Measurements from ENCODE around the gene AQP2. TPM values are rescaled to one million over a fixed set of nuclear protein-coding genes. Genes with fewer than 3 reads are reported as not detected.

The AQP2 gene
- total and polyA plus RNA-seq, 4 donors, result not detected

GRCh38 chr12:50005175-50005574, 54.6 kb downstream of the AQP2 start:
- H3K27me3 ChIP-seq (ENCODE audit: control insufficient read depth in 4 of 4, insufficient read depth in 4 of 4, low read length in 3 of 4), result no peaks in the 10 kb centered on the region
- no peak overlapping the region for H3K9ac ChIP-seq (ENCODE audit: low read depth in 1 of 2, low read length in 2 of 2)
- 96% methylated on average over 3 of the region's 3 CpGs for WGBS
- no peaks in the 10 kb centered on the region for H3K4me1 ChIP-seq (ENCODE audit: control insufficient read depth in 4 of 4, insufficient read depth in 4 of 4, low read length in 3 of 4)
- DNase-seq (ENCODE audit: low spot score), result no peak
- H3K27ac ChIP-seq (ENCODE audit: low read depth in 1 of 2, low read length in 2 of 2), result no peak overlapping the region
- no peaks in the 10 kb centered on the region for H3K9me3 ChIP-seq (ENCODE audit: control insufficient read depth in 4 of 4, low read length in 3 of 4)
- H3K36me3 ChIP-seq (ENCODE audit: control insufficient read depth in 4 of 4, insufficient read depth in 3 of 4, low read depth in 1 of 4, low read length in 3 of 4), result peaks cover 0 to 4% (median 1%) of the 10 kb centered on the region in 4 donors
- H3K4me3 ChIP-seq (ENCODE audit: low read depth in 1 of 3, low read length in 3 of 3), result no peak overlapping the region
- TF ChIP-seq JUND (IDR thresholded peaks at IDR 0.05) (no peak), NR2F2 (IDR thresholded peaks at IDR 0.05) (no peak), GABPA (IDR thresholded peaks at IDR 0.05 in 1 of 2, conservative IDR thresholded peaks at IDR 0.05 in 1 of 2) (no peak), RAD21 (IDR thresholded peaks at IDR 0.05) (no peak), HNF4A (conservative IDR thresholded peaks at IDR 0.05) (no peak), TAF1 (conservative IDR thresholded peaks at IDR 0.05) (no peak), FOXA2 (IDR thresholded peaks at IDR 0.05) (no peak), RXRA (IDR thresholded peaks at IDR 0.05) (no peak), ATF3 (IDR thresholded peaks at IDR 0.05) (no peak), ZBTB33 (IDR thresholded peaks at IDR 0.05) (no peak), REST (IDR thresholded peaks at IDR 0.05) (no peak)
- TF ChIP-seq, protein P1, sequence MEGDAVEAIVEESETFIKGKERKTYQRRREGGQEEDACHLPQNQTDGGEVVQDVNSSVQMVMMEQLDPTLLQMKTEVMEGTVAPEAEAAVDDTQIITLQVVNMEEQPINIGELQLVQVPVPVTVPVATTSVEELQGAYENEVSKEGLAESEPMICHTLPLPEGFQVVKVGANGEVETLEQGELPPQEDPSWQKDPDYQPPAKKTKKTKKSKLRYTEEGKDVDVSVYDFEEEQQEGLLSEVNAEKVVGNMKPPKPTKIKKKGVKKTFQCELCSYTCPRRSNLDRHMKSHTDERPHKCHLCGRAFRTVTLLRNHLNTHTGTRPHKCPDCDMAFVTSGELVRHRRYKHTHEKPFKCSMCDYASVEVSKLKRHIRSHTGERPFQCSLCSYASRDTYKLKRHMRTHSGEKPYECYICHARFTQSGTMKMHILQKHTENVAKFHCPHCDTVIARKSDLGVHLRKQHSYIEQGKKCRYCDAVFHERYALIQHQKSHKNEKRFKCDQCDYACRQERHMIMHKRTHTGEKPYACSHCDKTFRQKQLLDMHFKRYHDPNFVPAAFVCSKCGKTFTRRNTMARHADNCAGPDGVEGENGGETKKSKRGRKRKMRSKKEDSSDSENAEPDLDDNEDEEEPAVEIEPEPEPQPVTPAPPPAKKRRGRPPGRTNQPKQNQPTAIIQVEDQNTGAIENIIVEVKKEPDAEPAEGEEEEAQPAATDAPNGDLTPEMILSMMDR (IDR thresholded peaks at IDR 0.05; ENCODE audit: low read depth, low read length, missing input control), result no peak

GRCh38 chr12:50006280-50006679, 55.7 kb downstream of the AQP2 start:
- H3K9me3 ChIP-seq (ENCODE audit: control insufficient read depth in 4 of 4, low read length in 3 of 4), result no peaks in the 10 kb centered on the region
- H3K4me3 ChIP-seq (ENCODE audit: low read depth in 1 of 3, low read length in 3 of 3), result no peak overlapping the region
- 98% methylated on average over 7 of the region's 7 CpGs for WGBS
- TF ChIP-seq, protein P1 (IDR thresholded peaks at IDR 0.05; ENCODE audit: low read depth, low read length, missing input control), result no peak
- TF ChIP-seq EGR1 (IDR thresholded peaks at IDR 0.05; ENCODE audit: low read depth in 2 of 2) (no peak), REST (IDR thresholded peaks at IDR 0.05) (no peak), FOXA2 (IDR thresholded peaks at IDR 0.05) (no peak), NR2F2 (IDR thresholded peaks at IDR 0.05) (no peak), TAF1 (conservative IDR thresholded peaks at IDR 0.05) (no peak), GABPA (IDR thresholded peaks at IDR 0.05 in 1 of 2, conservative IDR thresholded peaks at IDR 0.05 in 1 of 2) (no peak), HNF4G (IDR thresholded peaks at IDR 0.05) (no peak), SP1 (IDR thresholded peaks at IDR 0.05) (no peak), JUND (IDR thresholded peaks at IDR 0.05) (no peak), RXRA (IDR thresholded peaks at IDR 0.05) (no peak), RAD21 (IDR thresholded peaks at IDR 0.05) (no peak), HNF4A (conservative IDR thresholded peaks at IDR 0.05) (no peak), ATF3 (IDR thresholded peaks at IDR 0.05) (no peak), FOXA1 (IDR thresholded peaks at IDR 0.05) (no peak)
- no peaks in the 10 kb centered on the region for H3K4me1 ChIP-seq (ENCODE audit: control insufficient read depth in 4 of 4, insufficient read depth in 4 of 4, low read length in 3 of 4)
- no peak overlapping the region for H3K27ac ChIP-seq (ENCODE audit: low read depth in 1 of 2, low read length in 2 of 2)
- no peaks in the 10 kb centered on the region for H3K27me3 ChIP-seq (ENCODE audit: control insufficient read depth in 4 of 4, insufficient read depth in 4 of 4, low read length in 3 of 4)
- no peak for DNase-seq (ENCODE audit: low spot score)
- peaks cover 0 to 4% (median 1%) of the 10 kb centered on the region in 4 donors for H3K36me3 ChIP-seq (ENCODE audit: control insufficient read depth in 4 of 4, insufficient read depth in 3 of 4, low read depth in 1 of 4, low read length in 3 of 4)
- no peak overlapping the region for H3K9ac ChIP-seq (ENCODE audit: low read depth in 1 of 2, low read length in 2 of 2)

Data from liver (tissue), 9 donors.